Superior temporal gyrus (tissue), 1 donor: Measurements from ENCODE around the gene MUC3A.

Experiments
- DNase-seq: peaks from one replicate; pipeline ENCODE4 v3.0.0-alpha.2; 2016; ENCODE audit errors: extremely low spot score

MUC3A gene

GRCh38 chr7:100946766-100947365 lies 2.5 kb upstream of the MUC3A start:
- DNase-seq: no peak

GRCh38 chr7:100947792-100948191 lies 1.5 kb upstream of the MUC3A start:
- no peak for DNase-seq

GRCh38 chr7:100949933-100950443 lies 654 bp downstream of the MUC3A start:
- no peak for DNase-seq

GRCh38 chr7:100951172-100951571 lies 1.8 kb downstream of the MUC3A start:
- DNase-seq: no peak

GRCh38 chr7:100951888-100952560 lies 2.7 kb downstream of the MUC3A start:
- DNase-seq: no peak

DNA sequence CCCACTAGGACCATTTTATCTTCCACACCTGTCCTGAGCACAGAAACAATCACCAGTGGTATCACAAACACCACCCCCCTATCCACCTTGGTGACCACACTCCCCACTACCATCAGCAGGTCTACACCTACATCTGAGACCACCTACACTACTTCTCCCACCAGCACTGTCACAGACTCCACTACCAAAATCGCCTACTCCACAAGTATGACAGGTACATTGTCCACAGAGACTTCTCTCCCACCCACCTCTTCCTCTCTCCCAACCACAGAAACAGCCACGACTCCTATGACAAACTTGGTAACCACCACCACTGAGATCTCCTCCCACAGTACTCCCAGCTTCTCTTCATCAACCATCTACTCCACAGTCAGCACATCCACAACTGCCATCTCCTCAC lies 3.3 kb downstream of the MUC3A start:
- DNase-seq: no peak

DNA sequence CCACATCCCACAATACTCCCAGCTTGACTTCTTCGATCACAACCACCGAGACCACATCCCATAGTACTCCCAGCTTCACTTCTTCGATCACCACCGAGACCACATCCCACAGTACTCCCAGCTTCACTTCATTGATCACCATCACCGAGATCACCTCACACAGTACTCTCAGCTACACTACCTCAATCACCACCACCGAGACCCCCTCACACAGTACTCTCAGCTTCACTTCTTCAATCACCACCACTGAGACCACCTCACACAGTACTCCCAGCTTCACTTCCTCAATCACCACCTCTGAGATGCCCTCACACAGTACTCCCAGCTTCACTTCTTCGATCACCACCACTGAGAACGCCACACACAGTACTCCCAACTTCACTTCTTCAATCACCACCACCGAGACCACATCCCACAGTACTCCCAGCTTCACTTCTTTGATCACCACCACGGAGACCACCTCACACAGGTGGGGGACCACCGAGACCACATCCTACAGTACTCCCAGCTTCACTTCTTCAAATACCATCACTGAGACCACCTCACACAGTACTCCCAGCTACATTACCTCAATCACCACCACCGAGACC lies 8.6 kb downstream of the MUC3A start:
- no peak for DNase-seq

- no peak for DNase-seq
Measured at GRCh38 chr7:100959894-100960293, 10.6 kb downstream of the MUC3A start.

DNA sequence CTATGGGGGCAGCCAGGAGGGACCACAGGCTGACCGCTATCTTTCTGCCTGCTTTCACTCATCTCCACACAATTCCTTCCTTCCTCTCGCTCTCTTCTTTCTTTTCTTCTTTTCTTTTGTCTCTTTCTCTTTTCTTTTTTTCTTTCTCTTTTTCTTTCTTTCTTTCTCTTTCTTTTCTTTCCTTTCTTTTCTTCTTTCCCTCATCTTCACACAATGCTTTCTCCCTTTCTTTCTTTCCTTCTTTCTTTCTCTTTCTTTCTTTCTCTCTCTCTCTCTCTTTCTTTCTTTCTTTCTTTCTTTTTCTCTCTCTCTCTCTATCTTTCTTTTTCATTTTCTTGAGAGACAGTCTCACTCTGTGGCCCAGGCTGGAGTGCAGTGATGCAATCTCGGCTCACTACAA lies 13.2 kb downstream of the MUC3A start:
- DNase-seq: no peak

- DNase-seq: no peak
Measured at GRCh38 chr7:100963386-100963785, 14.1 kb downstream of the MUC3A start.

DNA sequence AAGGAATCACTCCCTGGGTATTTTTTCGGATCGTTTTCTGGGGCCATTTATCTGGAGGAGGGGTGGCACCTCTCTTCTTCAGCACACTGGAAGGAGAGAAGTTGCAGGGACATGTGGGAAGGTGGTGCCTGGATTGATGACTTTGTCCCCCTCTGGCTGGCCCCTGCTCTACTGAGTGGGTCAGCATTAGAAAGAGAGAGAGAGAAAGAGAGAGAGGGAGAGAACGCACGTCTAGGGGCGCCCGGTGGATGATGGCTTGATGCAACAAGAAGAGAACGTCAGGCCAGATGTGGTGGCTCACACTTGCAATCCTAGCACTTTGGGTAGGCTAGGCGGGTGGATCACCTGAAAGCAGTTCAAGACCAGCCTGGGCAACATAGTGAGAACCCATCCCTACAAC lies 14.5 kb downstream of the MUC3A start:
- no peak for DNase-seq

GRCh38 chr7:100964630-100965029 lies 15.3 kb downstream of the MUC3A start:
- DNase-seq: no peak

DNA sequence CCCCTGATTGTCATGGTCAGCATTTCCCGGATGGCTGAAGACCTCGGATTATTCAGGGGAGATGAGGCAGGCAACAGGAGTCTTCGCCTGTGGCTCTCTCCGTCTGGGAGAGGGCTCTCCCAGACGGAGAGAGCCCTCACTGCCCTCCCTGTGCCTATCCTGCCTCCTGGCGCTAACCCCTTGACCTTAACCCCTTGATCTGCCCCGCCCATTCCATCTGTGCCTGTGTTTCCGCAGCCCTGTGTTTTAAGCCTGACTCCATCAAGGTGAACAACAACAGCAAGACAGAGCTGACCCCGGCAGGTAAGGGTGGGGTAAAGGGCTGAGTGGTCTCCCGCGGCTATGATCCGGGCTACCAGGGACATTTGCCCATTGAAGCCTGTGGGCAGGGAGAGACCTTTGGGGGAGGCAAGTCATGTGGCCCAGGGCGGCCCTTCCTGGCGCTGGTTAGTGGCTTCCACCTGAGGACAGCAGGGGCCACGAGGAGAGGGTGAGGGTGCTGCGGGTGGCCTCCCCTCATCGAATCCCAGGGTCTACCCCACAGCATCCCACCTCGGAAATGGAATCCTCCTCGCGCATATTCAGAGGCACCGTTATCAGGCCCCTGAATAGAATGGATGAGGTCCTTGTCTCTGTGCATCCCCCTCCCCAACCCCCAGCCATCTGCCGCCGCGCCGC lies 15.8 kb downstream of the MUC3A start:
- no peak for DNase-seq

DNA sequence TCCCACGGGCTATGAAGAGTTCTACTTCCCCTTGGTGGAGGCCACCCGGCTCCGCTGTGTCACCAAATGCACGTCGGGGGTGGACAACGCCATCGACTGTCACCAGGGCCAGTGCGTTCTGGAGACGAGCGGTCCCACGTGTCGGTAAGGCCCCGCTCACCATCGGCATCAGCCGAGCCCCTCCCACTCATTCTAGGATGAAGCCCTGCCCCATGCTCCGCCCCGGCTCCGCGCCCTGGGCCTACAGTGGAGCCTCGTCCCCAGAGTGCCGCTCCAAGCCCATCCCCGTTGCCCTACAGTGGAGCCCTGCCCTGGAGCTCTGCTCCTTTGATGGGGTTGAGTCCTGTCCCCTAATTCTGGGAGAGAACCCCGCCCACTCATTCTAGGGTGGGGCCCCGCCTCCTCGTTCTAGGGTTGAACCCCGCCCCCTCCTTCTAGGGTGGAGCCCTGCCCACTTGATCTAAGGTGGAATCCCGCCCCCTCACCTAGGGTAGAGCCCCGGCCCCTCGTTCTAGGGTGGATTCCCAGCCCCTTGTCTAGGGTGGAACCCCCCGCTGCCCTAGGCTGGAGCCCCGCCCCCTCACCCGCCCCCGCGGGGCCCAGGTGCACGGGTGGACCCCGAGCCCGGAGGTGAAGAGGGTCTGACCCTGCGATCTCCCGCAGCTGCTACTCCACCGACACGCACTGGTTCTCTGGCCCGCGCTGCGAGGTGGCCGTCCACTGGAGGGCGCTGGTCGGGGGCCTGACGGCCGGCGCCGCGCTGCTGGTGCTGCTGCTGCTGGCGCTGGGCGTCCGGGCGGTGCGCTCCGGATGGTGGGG lies 16.6 kb downstream of the MUC3A start:
- DNase-seq: no peak

DNA sequence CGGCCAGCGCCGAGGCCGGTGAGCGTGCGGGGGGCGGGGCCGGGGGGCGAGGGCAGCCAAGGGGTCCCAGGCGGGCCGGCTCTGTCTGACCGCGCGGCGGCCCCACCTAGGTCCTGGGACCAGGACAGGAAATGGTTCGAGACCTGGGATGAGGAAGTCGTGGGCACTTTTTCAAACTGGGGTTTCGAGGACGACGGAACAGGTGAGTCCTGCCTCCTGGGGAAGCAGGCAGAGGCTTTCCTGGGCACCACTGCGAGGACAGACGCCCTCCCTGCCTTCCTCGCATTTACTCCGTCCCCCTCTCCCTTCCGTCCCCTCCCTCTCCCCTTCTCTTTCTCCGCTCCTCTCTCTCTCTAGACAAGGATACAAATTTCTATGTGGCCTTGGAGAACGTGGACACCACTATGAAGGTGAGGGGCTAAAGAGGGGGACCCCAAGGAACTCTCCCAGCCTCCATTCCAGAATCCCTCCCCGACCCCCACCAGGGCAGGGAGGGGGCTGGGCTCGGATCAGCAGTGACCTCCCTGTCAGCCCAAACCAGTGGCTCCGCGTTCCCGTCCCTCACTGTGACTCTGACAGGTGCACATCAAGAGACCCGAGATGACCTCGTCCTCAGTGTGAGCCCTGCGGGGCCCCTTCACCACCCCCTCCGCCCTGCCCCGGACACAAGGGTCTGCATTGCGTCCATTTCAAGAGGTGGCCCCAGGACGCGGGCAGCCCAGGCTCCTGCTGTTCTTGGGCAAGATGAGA lies 17.4 kb downstream of the MUC3A start:
- no peak for DNase-seq

DNA sequence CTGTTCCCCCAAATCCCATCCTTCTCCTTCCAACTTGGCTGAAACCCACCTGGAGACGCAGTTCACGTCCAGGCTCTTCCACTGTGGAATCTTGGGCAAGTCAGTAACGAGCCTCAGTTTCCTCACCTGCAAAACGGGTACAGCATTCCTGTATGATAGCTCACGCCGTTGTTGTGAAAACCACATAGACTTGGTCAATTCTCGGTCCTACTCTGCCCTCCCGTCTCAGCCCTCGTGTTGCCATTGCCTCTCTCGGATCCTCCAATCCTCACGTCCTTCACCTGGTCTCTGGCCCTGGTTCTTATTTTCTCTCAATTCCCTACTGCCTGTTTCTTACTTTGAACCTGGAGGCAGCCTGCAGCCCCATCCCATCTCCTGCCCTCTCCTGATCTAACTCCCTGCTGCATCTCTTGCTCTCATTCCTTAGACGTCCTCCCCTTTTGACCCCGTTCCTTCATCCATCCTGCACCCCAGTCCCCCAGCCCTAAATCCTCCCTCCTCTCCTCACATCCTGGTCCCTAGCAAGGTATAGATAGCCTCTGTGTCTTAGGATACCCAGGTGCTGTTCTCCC lies 18.0 kb downstream of the MUC3A start:
- no peak for DNase-seq

DNA sequence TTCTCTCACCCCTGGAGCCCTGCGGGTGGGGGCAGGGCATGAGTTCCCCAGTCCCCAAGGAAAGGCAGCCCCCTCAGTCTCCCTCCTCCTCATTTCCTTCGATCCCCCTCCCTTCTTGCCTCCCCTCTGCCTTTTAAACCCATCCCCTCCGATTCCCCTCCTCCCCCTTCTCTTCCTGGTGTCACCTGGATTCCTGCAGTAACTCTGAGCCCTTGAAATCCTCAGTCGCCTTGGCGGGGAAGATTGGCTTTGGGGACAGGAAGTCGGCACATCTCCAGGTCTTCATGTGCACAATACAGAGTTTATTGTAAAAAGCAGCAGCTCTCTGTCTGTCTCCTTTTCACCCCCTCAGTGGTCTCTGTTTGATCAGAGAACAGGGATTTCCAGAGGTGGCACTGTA lies 18.7 kb downstream of the MUC3A start:
- DNase-seq: no peak

- no peak for DNase-seq
Measured at GRCh38 chr7:100968650-100969049, 19.3 kb downstream of the MUC3A start.

GRCh38 chr7:100969066-100969615 lies 19.8 kb downstream of the MUC3A start, which contains the start of gene MUC12:
Gene MUC12, plus strand, starts transcription at chr7:100969565. Its CDS starts 58 bp downstream, at chr7:100969623.
- no peak for DNase-seq
